Astrocyte (in vitro differentiated cells and primary cell): ENCODE measurements around the gene FYN.

Experiments used
- EZH2 ChIP-seq: IDR thresholded peaks from 2 replicates; pipeline ENCODE4 v1.6.1; 2012; ENCODE audit warnings: mild to moderate bottlenecking, low read length, inconsistent platforms; ENCODE audit not compliant: insufficient read depth
- TF ChIP-seq, protein P1 (sequence below): IDR thresholded peaks from 2 replicates; pipeline ENCODE4 v1.5.1; 2011; ENCODE audit warnings: low read depth, mild to moderate bottlenecking, inconsistent platforms, low read length, moderate library complexity; ENCODE audit not compliant: insufficient read depth

DNA sequence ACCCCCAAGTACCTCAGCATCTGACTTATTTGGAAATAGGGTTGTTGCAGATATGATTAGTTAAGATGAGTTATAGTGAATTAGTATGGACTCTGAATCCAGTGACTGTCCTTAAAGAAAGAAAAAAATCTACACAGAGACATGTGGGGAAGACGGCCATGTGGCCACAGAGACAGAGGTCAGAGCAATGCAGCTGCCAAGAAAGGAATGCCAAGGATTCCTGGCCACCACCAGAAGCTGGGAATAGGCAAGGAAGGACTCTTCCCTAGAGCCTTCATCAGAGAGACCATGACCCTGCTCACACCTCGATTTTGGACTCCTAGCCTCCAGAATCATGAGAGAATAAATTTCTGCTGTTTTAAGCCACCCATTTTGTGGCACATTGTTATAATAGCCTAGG lies 81.8 kb downstream of the FYN start:
- TF ChIP-seq, protein P1, sequence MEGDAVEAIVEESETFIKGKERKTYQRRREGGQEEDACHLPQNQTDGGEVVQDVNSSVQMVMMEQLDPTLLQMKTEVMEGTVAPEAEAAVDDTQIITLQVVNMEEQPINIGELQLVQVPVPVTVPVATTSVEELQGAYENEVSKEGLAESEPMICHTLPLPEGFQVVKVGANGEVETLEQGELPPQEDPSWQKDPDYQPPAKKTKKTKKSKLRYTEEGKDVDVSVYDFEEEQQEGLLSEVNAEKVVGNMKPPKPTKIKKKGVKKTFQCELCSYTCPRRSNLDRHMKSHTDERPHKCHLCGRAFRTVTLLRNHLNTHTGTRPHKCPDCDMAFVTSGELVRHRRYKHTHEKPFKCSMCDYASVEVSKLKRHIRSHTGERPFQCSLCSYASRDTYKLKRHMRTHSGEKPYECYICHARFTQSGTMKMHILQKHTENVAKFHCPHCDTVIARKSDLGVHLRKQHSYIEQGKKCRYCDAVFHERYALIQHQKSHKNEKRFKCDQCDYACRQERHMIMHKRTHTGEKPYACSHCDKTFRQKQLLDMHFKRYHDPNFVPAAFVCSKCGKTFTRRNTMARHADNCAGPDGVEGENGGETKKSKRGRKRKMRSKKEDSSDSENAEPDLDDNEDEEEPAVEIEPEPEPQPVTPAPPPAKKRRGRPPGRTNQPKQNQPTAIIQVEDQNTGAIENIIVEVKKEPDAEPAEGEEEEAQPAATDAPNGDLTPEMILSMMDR: no peak
- TF ChIP-seq EZH2: no peak
